NT2/D1 (cell line): ENCODE data around the gene FSIP1.

ENCODE experiments used
- DNase-seq: peaks from one replicate; pipeline ENCODE4 v3.0.0-alpha.2; 2011; ENCODE audit warnings: low read depth, low spot score
- H3K27me3 ChIP-seq: 2 replicates; pipeline ENCODE4 v1.6.0; 2011; ENCODE audit warnings: mild to moderate bottlenecking; ENCODE audit not compliant: insufficient read length, insufficient read depth
- H3K36me3 ChIP-seq: 2 replicates; pipeline ENCODE4 v1.6.1; 2011; ENCODE audit warnings: mild to moderate bottlenecking, low read length, mixed read lengths; ENCODE audit not compliant: insufficient read depth, insufficient read length
- H3K4me1 ChIP-seq: 2 replicates; pipeline ENCODE4 v1.5.1; 2011; ENCODE audit not compliant: insufficient read depth, insufficient read length
- H3K4me3 ChIP-seq: 2 replicates; pipeline ENCODE4 v1.5.1; 2011; ENCODE audit warnings: low read depth; ENCODE audit not compliant: insufficient read length
- H3K9ac ChIP-seq: 2 replicates; pipeline ENCODE4 v1.6.0; 2011; ENCODE audit warnings: low read depth; ENCODE audit not compliant: insufficient read length
- H3K9me3 ChIP-seq: 2 replicates; pipeline ENCODE4 v1.5.1; 2011; ENCODE audit warnings: mild to moderate bottlenecking, low read length; ENCODE audit not compliant: insufficient read depth
- SUZ12 ChIP-seq: IDR thresholded peaks from 2 replicates; pipeline ENCODE4 v1.6.1; 2011; ENCODE audit not compliant: insufficient read length, insufficient read depth; ENCODE audit errors: extremely low read depth
- YY1 ChIP-seq: IDR thresholded peaks from 2 replicates; pipeline ENCODE4 v1.6.1; 2011; ENCODE audit not compliant: insufficient read length, insufficient read depth
- ZNF274 ChIP-seq: IDR thresholded peaks from 2 replicates; pipeline ENCODE4 v1.6.1; 2011; ENCODE audit warnings: mild to moderate bottlenecking, low read depth, low read length

The FSIP1 gene

DNA sequence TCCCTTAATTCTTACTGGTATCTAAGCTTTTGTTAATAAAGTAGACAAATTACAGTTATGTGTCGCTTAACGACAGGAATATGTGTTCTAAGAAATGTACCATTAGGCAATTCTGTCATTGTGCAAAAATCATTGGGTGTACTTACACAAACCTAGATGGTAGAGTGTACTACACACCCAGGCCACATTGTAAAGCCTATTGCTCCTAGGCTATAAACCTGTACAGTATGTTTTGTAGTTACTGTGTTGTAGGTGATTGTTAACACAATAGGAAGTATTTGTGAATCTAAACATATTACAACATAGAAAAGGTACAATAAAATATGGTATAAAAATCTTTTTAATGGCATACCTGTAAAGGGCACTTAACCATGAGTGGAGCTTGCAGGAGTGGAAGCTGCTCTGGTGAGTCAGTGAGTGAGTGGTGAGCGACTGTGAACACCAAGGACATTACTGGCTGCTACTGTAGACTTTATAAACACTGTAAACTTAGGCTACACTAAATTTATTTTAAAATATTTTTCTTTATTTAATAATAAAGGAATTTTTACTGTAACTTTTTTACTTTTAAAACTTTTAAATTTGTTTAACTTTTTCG lies 47.4 kb downstream of the FSIP1 start:
- H3K4me1 ChIP-seq, result no peaks in the 10 kb centered on the region
- no peak for TF ChIP-seq YY1
- TF ChIP-seq ZNF274, result no peak
- TF ChIP-seq SUZ12, result no peak
- no peak for DNase-seq
- H3K9ac ChIP-seq, result no peak overlapping the region
- no peaks in the 10 kb centered on the region for H3K27me3 ChIP-seq
- no peaks in the 10 kb centered on the region for H3K9me3 ChIP-seq
- no peaks in the 10 kb centered on the region for H3K36me3 ChIP-seq
- H3K4me3 ChIP-seq, result no peak overlapping the region

DNA sequence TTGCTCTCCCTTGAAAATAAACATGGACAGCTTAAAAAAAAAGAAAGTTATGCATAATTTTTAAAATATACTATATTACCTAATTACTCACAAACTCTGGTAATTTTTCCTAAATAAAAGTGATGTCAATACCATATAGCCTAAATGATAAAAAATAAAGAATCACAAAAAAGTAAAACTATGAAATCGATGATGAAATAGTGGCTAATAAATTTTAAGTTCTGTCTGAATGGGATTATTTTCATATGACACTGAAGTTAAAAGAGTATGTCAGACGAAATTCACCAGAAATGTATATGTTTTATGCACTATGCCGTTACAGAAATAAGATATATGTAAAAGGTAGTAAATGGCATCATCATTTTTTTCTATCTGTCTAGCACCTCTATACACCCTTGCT lies 51.4 kb downstream of the FSIP1 start:
- DNase-seq, result no peak
- H3K4me3 ChIP-seq, result no peak overlapping the region
- no peaks in the 10 kb centered on the region for H3K27me3 ChIP-seq
- TF ChIP-seq ZNF274 (no peak), YY1 (no peak), SUZ12 (no peak)
- no peak overlapping the region for H3K9ac ChIP-seq
- H3K9me3 ChIP-seq, result no peaks in the 10 kb centered on the region
- H3K36me3 ChIP-seq, result no peaks in the 10 kb centered on the region
- no peaks in the 10 kb centered on the region for H3K4me1 ChIP-seq

DNA sequence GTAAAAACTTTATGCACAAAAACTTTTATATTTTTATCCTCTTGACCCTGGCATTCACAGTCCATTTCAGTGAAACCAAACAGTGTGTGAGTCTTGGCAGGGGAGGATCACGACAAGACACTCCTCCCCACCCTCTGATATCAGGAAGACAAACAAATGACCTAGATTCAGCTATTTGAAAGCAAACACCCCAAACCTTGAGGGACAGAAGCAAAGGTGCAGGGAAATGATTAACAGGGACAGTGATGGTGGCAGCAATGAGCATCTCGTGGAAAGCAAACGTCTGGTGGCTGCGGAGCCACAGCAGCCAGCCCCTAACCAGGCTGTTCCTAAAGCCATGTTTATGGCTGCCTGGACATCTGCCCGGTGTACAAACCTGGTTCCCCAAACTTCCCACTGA lies 52.1 kb downstream of the FSIP1 start:
- H3K4me3 ChIP-seq, result no peak overlapping the region
- no peaks in the 10 kb centered on the region for H3K27me3 ChIP-seq
- no peak for DNase-seq
- no peaks in the 10 kb centered on the region for H3K9me3 ChIP-seq
- no peaks in the 10 kb centered on the region for H3K36me3 ChIP-seq
- H3K9ac ChIP-seq, result no peak overlapping the region
- no peaks in the 10 kb centered on the region for H3K4me1 ChIP-seq
- TF ChIP-seq YY1, result no peak
- no peak for TF ChIP-seq ZNF274
- no peak for TF ChIP-seq SUZ12

DNA sequence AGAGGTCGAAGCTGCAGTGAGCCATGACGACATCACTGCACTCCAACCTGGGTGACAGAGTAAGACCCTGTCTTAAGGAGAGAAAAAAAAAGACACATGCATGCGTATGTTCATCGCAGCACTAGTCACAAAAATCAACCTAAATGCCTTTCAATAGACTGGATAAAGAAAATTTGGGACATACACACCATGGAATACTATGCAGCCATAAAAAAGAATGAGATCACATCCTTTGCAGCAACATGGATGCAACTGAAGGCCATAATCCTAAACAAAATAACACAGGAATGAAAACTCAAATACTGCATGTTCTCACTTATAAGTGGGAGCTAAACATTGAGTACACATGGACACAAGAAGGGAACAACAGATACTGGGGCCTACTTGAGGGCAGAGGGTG lies 53.1 kb downstream of the FSIP1 start:
- Histone ChIP-seq H3K9me3 (no peaks in the 10 kb centered on the region), H3K36me3 (no peaks in the 10 kb centered on the region), H3K4me1 (no peaks in the 10 kb centered on the region), H3K9ac (no peak overlapping the region), H3K4me3 (no peak overlapping the region), H3K27me3 (no peaks in the 10 kb centered on the region)
- TF ChIP-seq SUZ12 (no peak), YY1 (no peak)
- DNase-seq, result no peak

DNA sequence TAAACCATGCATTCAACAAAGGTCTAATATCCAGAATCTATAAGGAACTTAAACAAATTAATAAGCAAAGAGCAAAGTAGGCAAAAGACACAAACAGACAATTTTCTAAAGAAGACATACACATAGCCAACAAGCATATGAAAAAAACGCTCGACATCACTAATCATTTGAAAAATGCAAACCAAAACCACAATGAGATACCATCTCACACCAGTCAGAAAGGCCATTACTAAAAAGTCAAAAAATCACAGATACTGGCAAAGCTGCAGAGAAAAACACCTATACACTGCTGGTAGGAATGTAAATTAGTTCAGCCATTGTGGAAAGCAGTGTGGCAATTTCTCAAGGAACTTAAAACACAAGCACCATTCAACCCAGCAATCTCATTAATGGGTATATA lies 53.8 kb downstream of the FSIP1 start:
- Histone ChIP-seq H3K36me3 (no peaks in the 10 kb centered on the region), H3K4me1 (no peaks in the 10 kb centered on the region), H3K4me3 (no peak overlapping the region), H3K9ac (no peak overlapping the region), H3K9me3 (no peaks in the 10 kb centered on the region), H3K27me3 (no peaks in the 10 kb centered on the region)
- no peak for DNase-seq
- TF ChIP-seq ZNF274 (no peak), YY1 (no peak), SUZ12 (no peak)

DNA sequence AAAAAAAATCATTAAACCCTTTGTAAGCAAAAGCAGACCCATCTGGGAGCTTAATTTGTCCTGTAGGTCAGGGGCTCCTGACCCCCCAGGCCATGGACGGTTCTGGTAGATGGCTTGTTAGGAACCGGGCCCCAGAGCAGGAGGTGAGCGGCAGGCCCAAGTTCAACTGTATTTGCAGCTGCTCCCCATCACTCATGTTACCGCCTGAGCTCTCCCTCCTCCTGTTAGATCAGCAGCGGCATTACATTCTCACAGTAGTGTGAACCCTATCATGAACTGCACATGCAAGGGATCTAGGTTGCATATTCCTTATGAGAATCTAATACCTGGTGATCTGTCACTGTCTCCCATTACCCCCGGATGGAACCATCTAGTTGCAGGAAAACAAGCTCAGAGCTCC lies 60.7 kb downstream of the FSIP1 start:
- Histone ChIP-seq H3K4me3 (no peak overlapping the region), H3K27me3 (no peaks in the 10 kb centered on the region), H3K36me3 (no peaks in the 10 kb centered on the region), H3K4me1 (no peaks in the 10 kb centered on the region), H3K9ac (no peak overlapping the region), H3K9me3 (no peaks in the 10 kb centered on the region)
- TF ChIP-seq YY1, result no peak
- TF ChIP-seq ZNF274, result no peak
- TF ChIP-seq SUZ12, result no peak
- DNase-seq, result no peak

DNA sequence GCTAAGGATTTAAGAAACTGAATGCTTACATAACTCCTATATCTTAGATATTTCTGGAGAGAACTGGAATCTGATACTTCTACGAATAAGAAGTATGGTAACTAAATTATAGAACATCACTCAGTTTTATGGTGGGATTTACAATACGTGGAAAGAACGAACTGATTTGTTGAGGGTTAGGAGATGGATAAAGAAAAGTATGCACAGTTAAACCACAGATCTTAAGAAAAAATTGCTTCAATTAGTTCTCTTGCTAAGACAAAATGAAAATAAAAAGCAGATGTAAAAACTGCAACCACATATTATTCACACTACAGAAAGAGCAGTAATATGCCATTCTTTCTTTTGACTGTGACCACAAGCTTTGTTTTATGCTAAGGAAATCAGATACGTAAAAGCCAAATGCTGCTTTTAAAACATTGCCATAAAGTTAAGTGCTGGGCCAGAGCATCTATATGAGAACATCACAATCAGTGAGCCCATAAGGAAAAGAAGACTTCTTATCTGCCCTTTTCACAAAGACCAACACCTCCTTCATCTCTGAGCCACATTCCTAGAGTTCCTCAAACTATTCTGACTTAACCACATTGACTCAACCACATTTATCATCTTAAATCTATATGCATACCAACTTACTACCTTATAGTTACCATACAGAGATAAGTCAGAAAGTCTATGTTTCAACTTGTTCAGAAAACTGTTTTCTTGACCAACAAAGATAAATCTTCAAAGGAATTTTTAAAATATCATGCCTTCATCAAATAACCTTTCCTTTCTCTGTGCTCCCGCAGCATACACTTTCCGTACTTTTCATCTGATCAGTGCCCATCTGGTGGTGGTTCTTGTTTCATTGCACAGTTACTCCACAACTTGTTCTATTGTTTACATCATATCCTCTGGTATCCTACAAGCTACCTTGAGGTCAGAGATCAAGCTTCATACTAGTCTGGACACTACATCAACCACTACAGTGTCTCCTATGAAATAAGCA lies 61.7 kb downstream of the FSIP1 start:
- no peaks in the 10 kb centered on the region for H3K9me3 ChIP-seq
- DNase-seq, result no peak

More for the DNA sequence above, 61.7 kb downstream of the FSIP1 start:
- Histone ChIP-seq H3K27me3 (no peaks in the 10 kb centered on the region), H3K4me3 (no peak overlapping the region), H3K36me3 (no peaks in the 10 kb centered on the region), H3K4me1 (no peaks in the 10 kb centered on the region), H3K9ac (no peak overlapping the region)
- no peak for TF ChIP-seq SUZ12
- no peak for TF ChIP-seq YY1
- TF ChIP-seq ZNF274, result no peak
